GM12864 (cell line): ENCODE data around the gene CARMIL1.

Experiments used
- DNase-seq: peaks from one replicate; pipeline ENCODE4 v3.0.0-alpha.2; 2011; ENCODE audit warnings: low read depth
- H3K4me3 ChIP-seq: 2 replicates; pipeline ENCODE4 v1.5.1; 2011; ENCODE audit warnings: mild to moderate bottlenecking, low read depth, low read length, control low read depth
- TF ChIP-seq, protein P1 (sequence below): IDR thresholded peaks from 2 replicates; pipeline ENCODE4 v1.5.1; 2011; ENCODE audit warnings: low read depth, mild to moderate bottlenecking, moderate library complexity, low read length, control low read depth, inconsistent platforms; ENCODE audit errors: missing control alignments

CARMIL1 gene

DNA sequence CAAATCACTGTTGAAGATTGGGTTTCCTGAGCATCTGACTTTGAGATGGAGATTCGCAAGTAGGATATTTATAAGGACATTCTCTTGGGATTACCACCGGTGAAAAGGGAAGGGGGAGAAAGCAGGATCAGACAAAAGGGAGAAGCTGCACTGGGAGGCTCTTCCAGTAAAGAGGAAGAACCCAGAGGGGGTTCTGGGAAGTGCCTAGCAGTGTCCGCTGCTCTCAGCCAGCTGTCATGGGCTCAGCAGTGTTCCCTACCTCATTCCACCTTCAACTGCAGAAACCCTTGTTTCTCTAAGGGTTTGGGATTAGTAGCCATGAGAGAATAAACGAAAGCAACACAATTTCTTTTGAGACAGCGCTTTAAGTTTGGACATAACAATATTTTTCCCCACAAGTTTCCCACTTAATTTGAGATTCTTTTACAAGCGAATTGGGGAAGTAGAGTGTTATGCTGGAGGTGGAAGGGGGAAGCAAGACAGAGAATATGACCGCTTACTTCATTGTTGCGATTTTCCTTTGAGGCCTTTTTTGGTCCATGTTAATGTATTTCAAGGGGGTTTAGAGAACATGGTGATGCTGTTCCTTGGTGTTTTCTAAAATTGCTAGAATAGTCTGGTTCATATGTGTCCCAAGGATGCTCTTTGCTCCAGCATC, 218.3 kb downstream of the CARMIL1 start:
- H3K4me3 ChIP-seq, result no peak overlapping the region
- no peak for DNase-seq
- TF ChIP-seq, protein P1, sequence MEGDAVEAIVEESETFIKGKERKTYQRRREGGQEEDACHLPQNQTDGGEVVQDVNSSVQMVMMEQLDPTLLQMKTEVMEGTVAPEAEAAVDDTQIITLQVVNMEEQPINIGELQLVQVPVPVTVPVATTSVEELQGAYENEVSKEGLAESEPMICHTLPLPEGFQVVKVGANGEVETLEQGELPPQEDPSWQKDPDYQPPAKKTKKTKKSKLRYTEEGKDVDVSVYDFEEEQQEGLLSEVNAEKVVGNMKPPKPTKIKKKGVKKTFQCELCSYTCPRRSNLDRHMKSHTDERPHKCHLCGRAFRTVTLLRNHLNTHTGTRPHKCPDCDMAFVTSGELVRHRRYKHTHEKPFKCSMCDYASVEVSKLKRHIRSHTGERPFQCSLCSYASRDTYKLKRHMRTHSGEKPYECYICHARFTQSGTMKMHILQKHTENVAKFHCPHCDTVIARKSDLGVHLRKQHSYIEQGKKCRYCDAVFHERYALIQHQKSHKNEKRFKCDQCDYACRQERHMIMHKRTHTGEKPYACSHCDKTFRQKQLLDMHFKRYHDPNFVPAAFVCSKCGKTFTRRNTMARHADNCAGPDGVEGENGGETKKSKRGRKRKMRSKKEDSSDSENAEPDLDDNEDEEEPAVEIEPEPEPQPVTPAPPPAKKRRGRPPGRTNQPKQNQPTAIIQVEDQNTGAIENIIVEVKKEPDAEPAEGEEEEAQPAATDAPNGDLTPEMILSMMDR, result no peak

DNA sequence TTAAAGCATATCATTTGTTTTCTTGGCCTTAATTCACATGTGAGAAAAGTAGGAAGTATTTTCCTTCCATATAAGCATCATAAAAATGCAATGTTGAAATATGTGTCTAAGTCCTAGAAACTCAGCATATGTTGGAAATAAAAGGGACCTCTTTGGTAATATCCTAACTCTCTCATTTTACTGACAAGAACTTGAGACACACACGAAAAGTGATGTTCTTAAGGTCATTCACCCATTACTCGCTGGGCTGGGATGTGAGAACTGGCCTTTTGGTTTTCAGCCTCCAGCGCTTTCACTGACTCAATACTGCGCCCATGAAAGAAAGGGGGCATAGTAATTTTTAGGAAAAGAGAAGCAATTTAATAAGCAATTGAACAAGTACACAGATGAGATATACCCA, 219.3 kb downstream of the CARMIL1 start:
- DNase-seq, result no peak
- TF ChIP-seq, protein P1, result no peak
- no peak overlapping the region for H3K4me3 ChIP-seq

DNA sequence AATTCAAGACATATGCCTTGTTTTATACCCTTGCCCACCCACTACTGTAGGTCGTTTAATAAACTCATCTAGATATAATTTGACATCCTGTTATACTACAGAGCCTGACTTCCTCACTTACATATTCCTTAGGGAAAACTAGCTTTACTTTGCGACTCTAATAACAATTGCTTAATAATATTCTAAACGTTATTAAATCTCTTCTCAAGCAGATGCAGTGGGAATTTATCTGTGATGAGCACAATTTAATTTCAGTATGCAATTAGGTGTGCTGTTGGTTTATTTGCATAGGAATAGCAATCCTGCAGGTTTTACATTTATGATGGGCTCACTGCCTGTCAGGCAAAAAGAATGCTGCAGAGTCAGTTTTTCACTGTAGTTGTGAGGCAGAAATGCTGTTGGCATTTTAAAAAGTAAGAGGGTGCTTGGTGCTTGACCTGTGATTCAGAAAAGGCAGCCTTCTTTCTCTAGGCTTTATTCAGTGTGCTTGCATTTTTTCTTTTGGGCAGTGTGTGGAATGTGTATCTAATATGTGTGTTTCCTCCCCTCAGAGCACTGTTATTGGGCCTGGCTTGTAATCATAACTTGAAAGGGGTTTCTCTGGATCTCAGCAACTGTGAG, 220.6 kb downstream of the CARMIL1 start:
- TF ChIP-seq, protein P1, result no peak
- DNase-seq, result no peak
- no peak overlapping the region for H3K4me3 ChIP-seq

DNA sequence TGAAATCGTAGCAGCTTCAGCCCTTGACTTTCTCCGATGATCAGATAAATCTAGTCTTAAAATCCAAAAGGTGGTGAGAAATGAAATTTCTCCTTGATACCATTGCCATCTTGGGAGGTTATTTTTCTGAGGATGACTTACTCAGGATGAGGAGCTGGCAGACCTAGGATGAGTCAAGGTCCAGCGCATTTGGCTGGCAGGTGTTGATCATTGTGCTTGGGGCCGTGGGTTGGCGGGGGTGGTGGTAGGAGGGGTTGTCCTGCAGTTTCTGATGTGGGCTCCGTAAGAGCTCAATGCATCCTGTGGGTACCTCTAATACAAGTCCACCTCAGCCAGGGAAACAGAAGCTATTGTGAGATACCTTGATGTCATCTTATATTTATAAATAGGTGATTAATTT, 224.5 kb downstream of the CARMIL1 start:
- H3K4me3 ChIP-seq, result no peak overlapping the region
- DNase-seq, result no peak
- TF ChIP-seq, protein P1, result no peak

DNA sequence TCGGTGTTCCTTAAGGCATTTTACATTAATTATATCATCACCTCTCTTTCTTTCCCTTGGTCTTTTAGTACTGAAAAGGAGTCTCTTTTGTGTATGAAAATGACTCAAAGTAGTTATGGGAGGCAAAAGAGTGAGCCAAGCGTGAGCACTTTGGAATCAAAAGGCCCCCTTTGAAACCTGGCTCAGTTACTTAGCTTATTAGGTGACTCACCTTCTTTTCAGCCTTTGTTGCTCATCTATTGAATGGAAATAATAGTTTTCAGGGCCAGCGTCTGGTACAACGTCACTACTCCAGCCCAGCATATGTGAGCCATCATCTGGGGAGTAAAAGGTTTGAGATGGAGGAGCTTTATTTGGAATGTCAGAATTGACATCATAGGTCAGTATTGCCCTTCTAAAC, 225.5 kb downstream of the CARMIL1 start:
- TF ChIP-seq, protein P1, result no peak
- no peak overlapping the region for H3K4me3 ChIP-seq
- DNase-seq, result no peak

DNA sequence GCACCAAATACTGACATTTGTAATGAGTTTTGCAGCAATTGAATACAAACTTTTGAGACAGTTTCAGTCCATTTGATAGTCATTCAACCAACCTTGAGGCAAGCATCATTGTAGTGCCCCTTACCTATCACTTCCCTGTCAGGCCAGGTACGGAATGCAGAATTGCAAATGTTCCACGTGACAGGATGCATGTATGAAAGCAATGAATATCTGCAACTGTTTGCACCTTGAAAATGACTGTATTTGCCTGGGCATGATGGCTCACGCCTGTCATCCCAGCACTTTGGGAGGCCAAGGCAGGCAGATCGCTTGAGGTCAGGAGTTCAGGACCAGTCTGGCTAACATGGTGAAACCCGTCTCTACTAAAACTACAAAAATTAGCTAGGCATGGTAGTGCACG, 226.8 kb downstream of the CARMIL1 start:
- H3K4me3 ChIP-seq, result no peak overlapping the region
- DNase-seq, result no peak
- TF ChIP-seq, protein P1, result no peak

DNA sequence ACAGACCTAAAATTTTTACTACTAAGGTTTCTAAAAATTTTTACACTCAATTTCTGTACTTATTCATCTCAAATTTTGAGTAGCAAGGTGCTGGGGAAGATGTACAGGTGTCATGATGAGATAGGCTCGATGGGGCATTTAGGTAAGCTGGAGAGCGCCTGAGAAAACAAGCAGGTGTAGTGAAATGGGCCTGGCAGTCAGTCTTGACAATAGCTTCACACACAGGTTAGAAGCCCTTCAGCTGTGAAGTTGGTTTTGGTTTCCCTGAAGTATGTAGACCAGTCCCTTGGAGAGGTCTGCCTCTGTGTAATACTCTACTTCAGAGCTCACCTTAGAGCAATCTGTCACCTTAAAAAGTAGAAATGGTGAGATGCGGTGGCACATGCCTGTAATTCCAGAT, 228.9 kb downstream of the CARMIL1 start:
- DNase-seq, result no peak
- H3K4me3 ChIP-seq, result no peak overlapping the region
- TF ChIP-seq, protein P1, result no peak
